ENCODE results near the gene CHCHD6.

Gene CHCHD6

DNA sequence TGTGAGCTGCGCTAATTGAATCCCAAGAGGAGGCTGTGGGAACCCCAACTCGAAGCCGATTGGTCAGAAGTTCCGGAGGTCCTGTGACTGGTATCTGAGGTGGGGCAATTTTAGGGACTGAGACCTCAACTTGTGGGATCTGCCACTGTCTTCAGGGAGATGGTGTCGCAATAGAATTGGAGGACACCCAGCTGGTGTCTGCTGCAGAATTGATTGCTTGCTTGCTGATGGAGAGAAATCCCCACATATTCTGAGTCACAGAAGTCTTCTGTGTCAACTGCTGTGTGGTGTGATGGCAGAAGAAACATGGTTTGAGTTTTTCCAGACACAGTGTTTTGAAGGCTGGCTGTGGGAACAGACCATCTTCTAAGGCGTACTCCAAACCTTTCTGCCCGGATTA, 179.2 kb downstream of the CHCHD6 start:
- H3K4me3 ChIP-seq = no peak overlapping the region
- DNase-seq (ENCODE audit: low spot score) = no peak
- TF ChIP-seq, protein P1, sequence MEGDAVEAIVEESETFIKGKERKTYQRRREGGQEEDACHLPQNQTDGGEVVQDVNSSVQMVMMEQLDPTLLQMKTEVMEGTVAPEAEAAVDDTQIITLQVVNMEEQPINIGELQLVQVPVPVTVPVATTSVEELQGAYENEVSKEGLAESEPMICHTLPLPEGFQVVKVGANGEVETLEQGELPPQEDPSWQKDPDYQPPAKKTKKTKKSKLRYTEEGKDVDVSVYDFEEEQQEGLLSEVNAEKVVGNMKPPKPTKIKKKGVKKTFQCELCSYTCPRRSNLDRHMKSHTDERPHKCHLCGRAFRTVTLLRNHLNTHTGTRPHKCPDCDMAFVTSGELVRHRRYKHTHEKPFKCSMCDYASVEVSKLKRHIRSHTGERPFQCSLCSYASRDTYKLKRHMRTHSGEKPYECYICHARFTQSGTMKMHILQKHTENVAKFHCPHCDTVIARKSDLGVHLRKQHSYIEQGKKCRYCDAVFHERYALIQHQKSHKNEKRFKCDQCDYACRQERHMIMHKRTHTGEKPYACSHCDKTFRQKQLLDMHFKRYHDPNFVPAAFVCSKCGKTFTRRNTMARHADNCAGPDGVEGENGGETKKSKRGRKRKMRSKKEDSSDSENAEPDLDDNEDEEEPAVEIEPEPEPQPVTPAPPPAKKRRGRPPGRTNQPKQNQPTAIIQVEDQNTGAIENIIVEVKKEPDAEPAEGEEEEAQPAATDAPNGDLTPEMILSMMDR (IDR thresholded peaks at IDR 0.05) = no peak
- H3K27ac ChIP-seq = no peak overlapping the region

DNA sequence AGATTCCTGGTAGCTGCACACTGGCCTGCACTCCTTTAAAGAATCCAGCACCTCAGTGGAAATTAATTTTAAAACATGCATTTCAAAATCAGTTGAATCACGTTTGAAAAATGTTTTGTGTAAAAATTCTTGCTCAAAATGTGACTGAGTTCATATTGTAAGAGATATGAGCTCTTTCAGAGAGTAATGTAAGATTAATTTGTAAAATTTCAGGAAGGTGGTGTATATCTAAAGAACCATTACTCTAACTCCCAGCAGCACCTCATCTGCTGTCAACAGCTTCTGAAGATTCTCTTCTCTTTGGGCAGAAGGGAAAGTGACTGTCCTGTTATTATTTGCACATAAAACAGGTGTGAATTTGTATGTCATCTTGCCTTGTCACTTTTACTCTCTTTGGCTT, 181.4 kb downstream of the CHCHD6 start:
- TF ChIP-seq, protein P1 (IDR thresholded peaks at IDR 0.05) = no peak
- no peak overlapping the region for H3K4me3 ChIP-seq
- H3K27ac ChIP-seq = no peak overlapping the region

DNA sequence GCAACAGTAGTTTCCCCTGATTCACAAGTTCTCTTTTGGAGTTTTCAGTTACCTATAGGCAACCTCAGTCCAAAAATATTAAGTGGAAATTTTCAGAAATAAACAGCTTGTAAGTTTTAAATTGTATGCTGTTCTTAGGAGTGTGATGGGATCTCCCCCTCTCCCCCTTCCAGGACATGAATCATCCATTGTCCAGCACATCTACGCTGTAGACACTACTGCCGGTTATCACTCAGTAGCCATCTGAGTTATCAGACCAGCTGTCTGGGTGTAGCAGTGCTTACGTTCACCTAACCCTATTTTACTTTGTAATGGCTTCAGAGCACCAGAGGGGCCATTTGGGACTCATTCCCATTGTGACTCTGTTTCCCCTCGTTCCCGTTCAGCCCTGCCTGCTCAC, 182.2 kb downstream of the CHCHD6 start:
- TF ChIP-seq, protein P1 (IDR thresholded peaks at IDR 0.05) = no peak
- H3K4me3 ChIP-seq = no peak overlapping the region
- no peak for DNase-seq (ENCODE audit: low spot score)
- H3K27ac ChIP-seq = no peak overlapping the region

More for the DNA sequence above, 181.4 kb downstream of the CHCHD6 start:
- no peak for DNase-seq (ENCODE audit: low spot score)

DNA sequence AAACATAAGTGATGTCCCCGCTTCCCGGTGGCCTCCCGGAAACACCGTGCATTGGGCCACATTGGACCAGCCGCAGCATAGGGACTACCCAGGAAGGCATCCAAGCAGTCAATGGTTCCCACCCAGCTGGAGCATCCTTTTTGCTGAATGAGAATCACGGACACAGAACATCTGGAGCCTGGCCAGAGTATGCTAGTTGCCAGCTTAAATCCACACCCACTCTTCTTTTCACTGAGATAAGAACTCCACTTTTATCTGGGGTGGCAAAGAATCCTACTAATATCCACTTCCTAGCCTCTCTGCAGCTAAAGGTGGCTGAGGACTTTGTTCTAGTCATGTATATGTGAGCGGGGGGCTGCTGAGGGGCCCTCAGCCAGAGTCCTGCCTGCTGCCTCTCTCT, 183.6 kb downstream of the CHCHD6 start:
- Histone ChIP-seq H3K27ac (no peak overlapping the region), H3K4me3 (no peak overlapping the region)
- no peak for DNase-seq (ENCODE audit: low spot score)
- TF ChIP-seq, protein P1 (IDR thresholded peaks at IDR 0.05) = no peak

DNA sequence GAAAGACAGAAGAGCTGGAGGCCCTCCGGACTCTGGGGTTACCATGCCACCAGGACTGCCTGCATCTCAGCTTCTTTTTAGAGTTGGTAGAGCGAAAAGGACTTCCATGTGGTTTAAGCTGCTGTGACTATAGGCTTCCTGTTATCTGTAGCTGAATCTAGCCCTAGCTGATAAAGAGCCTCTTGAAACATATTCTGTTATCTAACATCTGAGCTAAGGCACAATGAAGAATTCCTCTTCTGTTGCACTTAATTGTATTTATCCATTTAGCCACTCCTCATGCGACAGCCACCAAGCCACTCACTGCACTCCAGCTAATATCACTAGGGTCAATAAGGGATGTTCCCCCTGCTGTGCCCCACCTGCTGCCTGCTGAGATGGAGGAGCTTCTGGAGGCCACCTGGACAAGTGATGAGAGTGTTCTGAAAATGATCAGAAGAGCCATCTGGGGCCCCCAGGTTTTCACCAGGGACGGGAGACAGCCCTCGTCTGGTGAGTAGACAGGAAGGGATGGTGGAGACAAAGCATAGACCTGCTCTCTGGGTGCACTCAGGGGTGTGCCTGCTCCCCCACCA, 184.2 kb downstream of the CHCHD6 start:
- DNase-seq (ENCODE audit: low spot score) = no peak
- TF ChIP-seq, protein P1 (IDR thresholded peaks at IDR 0.05) = no peak
- H3K4me3 ChIP-seq = no peak overlapping the region

DNA sequence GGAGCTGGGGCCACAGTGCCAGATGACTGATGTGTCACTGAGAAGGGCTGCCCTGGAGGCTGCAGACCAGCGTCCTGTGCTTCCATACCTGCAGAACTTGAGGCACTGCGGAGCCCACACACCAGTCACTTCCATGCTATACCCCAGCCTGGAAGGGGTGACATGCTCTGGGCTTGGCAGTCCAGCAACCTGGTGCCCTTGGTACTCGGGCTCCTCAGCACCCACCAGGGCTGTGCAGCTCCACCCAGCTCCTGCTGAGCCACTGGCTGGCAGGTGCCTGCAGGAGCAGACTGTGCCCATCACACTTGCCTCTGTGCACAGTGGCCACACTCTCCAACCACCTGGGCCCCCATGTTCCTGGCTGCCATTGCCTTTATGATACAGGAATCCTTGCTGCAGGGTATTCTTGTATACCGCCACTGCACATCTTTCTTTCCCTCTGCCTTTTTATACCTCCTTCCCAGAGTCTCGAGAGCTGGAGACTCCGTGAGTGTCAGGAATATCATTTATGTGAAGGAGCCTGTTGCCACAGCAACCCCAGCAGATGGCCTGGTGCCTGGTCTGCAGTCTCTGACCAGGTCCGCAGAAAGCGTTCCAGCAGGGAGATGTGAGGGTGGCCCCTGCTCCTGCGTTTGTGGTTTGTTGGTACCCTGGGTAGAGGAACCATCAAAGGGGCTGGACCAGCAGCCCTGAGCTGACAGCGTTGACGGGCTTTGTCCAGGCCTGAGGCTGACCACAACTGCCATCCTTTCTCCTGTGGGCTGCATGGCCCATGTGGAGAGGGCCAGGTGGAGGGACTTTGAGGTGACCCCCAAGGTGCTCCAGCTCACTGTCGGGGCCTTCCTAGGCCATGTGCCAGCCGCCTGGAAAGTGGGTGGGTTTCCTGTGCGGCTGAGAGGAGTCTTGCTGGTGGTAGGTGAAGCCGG, 185.5 kb downstream of the CHCHD6 start:
- DNase-seq (ENCODE audit: low spot score) = no peak
- H3K27ac ChIP-seq = no peak overlapping the region
- TF ChIP-seq, protein P1 (IDR thresholded peaks at IDR 0.05) = no peak
- H3K4me3 ChIP-seq = no peak overlapping the region

More for the DNA sequence above, 184.2 kb downstream of the CHCHD6 start:
- H3K27ac ChIP-seq = no peak overlapping the region

All from coronary artery (tissue), 2 donors.